GM13976 (cell line): Measurements from ENCODE around the gene ALCAM.

Source experiments
- DNase-seq: peaks from one replicate; pipeline ENCODE4 v3.0.0; 2012; ENCODE audit warnings: low spot score
- in situ Hi-C: fragments of 300-500 bp; cut with MboI; formaldehyde crosslinking; loops from one replicate; pipeline ENCODE4 v1.12.0; 2022; ENCODE audit warnings: low sequenced_read_pairs, mixed read lengths, inconsistent platforms; ENCODE audit not compliant: unreplicated experiment
- TF ChIP-seq, protein P1 (sequence below): IDR thresholded peaks from 2 replicates; pipeline ENCODE4 v1.5.1; 2012; ENCODE audit warnings: borderline replicate concordance, mild to moderate bottlenecking; ENCODE audit not compliant: insufficient read depth; ENCODE audit errors: extremely low read depth, missing control alignments, control extremely low read depth

Gene ALCAM

DNA sequence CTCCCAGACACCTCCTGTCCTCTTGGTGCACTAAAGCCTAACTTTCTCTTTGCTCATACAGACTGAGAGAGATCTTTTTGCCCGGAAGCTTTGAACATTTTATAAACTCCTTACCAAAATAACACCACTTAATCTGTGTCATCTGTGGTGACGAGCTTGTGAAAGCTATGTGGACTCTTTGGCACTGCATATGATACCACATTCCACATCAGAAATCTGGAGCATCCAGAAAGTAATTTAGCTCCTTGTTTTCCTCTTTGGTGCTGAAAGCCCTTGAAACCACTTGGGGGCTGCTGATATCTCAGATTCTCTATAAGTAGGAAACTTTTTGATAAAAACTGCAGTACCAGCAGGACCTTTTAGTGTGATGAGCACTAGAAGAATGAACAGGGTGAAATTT, 128.3 kb downstream of the ALCAM start:
- no peak for DNase-seq
- TF ChIP-seq, protein P1, sequence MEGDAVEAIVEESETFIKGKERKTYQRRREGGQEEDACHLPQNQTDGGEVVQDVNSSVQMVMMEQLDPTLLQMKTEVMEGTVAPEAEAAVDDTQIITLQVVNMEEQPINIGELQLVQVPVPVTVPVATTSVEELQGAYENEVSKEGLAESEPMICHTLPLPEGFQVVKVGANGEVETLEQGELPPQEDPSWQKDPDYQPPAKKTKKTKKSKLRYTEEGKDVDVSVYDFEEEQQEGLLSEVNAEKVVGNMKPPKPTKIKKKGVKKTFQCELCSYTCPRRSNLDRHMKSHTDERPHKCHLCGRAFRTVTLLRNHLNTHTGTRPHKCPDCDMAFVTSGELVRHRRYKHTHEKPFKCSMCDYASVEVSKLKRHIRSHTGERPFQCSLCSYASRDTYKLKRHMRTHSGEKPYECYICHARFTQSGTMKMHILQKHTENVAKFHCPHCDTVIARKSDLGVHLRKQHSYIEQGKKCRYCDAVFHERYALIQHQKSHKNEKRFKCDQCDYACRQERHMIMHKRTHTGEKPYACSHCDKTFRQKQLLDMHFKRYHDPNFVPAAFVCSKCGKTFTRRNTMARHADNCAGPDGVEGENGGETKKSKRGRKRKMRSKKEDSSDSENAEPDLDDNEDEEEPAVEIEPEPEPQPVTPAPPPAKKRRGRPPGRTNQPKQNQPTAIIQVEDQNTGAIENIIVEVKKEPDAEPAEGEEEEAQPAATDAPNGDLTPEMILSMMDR = no peak
- in situ Hi-C loops = no loop called here

DNA sequence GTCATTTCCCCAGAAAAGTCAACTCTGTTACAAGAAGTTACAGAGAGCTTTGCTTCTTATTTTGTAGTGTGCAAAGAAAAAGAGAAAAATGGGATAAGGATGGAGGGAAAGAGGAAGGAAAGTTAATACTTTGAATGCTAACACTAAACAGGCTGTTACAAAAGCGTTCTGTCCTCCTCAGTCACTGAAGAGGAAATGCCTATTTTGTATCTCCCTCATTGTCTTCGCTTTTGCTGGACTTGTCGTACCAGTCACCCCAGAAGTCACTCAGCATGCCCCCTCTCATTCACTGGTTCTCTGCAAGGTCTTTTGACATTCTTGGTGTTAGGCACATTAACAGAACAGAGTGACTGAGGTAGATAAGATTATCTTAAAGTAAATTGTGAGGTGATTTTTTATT, 129.6 kb downstream of the ALCAM start:
- DNase-seq = no peak
- in situ Hi-C loops = no loop called here
- TF ChIP-seq, protein P1 = no peak

DNA sequence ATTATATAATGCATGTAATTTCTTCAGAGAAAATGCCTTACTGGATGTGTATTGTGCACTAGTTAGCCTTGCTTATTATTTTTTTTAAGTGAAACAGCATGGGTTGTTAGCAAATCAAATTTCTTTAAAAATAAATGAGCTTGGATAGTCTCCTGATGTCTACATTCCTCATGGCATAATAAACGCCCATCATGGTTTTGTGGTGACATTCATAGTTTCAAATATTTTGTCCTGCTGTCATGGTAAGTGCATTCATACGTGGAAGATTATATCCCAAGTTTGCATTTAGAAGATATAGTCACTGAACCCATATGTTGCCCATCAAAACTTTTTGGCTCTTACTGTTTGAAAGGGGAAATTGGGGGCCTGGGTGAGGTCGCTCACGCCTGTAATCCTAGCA, 130.7 kb downstream of the ALCAM start:
- in situ Hi-C loops = no loop called here
- TF ChIP-seq, protein P1 = no peak
- no peak for DNase-seq

DNA sequence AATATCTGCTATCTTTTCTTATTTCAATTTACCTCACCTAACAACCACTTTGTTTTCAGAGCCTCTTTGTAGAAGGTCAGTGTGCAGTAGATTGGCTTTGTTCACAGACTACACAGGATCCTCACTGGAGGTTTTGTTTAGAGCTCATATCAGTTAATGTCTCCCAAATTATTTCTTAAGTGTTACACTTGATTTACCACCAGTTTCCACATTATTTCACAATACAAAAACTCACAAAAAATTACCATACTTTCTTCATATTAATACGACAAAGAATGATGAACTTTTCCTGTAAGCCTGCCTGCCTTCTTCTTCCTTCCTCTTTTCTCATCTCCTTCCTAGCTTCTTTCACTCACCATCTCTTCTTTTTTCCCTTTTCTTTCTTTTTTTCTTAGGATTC, 133.3 kb downstream of the ALCAM start:
- DNase-seq = no peak
- TF ChIP-seq, protein P1 = no peak
- in situ Hi-C loops = no loop called here

DNA sequence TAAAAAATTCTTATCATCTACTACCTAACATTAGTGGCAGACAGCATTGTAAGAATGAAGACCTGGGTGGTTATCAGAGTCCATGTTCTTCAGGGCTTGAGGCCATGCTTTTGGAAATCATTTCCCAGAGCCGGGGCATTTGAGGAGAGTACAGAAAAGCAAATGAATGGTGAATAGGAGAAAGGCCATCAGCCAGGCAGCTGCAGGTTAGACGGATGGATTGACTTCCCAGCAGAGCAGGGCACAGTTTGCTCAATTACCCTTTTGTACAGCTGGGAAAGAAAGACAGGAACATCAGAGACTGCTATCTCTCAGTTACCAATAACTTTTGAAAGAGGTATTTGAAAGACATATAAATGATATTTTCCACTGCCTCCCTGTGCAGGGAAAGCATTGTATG, 135.6 kb downstream of the ALCAM start:
- in situ Hi-C loops = no loop called here
- DNase-seq = no peak
- TF ChIP-seq, protein P1 = no peak

DNA sequence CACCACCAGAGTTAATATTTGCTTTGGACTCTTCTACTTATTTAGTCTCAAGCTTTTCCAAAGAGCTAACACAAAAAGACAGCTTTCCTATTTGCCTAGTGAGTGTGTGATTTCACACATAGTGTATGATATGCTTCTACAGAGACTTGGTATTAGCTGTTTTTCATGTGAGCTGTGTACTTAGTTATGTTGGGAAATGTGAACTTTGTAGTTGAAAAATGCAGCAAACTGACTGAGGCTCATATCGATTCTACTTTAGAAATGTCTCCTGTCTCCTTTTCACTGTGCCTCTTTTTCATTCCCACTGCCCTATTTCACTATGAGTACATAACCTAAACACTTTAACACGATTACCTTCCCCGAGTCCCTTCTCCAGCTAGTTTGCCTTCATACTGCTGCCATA, 136.5 kb downstream of the ALCAM start:
- TF ChIP-seq, protein P1 = no peak
- in situ Hi-C loops = no loop called here
- DNase-seq = no peak

DNA sequence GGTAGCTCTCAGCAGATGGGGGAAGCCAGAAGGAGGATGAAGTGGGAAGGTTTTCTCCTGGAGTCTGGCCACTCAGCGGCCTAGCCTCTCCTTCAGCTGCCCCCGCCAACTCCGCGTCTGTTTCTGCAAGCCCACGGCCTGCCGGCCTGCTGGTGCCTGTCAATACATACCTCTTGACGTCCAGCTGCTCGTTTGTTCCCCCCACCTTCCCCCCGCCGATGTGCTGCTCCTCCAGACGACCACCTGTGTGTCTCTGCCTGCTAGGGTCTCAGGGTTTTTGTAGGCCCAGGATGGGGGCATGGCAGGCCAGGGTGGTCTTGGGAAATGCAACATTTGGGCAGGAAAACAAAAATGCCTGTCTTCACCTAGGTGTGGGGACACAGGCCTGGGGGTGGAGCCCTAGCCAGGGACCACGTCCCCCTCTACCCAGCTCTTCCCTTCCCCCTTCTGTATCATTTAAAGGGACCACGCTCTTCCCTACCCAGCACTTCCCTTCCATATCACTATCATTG, 137.8 kb downstream of the ALCAM start:
- TF ChIP-seq, protein P1 = no peak
- no peak for DNase-seq
- in situ Hi-C loops = no loop called here
